Measurements from ENCODE around the gene CORO2B. TPM values are rescaled to one million over a fixed set of nuclear protein-coding genes. Genes with fewer than 3 reads are reported as not detected.
A peak's percentile ranks its signal among the peaks of the same experiment; 100 is the strongest.

The CORO2B gene
- total RNA-seq, 1 donor from 2014 or later: 1.1 TPM

DNA sequence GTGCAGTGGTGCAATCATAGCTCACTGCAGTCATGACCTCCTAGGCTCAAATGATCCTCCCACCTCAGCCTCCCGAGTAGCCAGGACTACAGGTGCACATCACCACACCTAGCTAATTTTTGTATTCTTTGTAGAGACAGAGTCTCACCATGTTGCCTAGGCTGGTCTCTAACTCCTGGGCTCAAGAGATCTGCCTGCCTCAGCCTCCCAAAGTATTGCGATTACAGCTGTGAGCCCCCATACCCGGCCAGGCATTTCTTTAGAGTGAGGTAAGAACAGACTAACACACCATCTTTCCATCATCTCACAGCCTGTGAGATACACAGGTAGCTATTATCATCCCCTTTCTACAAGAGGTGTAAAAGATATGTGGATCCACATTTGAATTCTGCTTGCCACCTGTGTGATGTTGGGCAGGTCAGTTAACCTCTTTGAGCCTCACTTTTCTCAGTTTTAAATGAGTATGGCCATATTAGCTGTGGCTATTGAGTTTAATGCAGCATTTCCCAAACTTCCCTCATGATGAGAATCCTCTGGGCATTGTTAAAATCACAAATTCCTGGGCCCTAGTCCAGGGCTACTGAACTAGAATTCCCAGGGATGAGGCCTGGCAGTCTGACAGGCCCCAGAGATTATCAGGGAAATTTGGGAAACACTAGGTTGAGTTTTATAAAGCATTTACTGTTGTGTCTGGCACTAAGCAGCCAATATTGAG, 195.9 kb downstream of the CORO2B start:
- H3K27me3 Mint-ChIP-seq (ENCODE audit: low read depth): no peaks in the 10 kb centered on the region
- no peak for DNase-seq (ENCODE audit: low spot score in 2 of 2, unreplicated experiment in 2 of 2)
- H3K27ac Mint-ChIP-seq: no peak overlapping the region
- TF ChIP-seq, protein P1, sequence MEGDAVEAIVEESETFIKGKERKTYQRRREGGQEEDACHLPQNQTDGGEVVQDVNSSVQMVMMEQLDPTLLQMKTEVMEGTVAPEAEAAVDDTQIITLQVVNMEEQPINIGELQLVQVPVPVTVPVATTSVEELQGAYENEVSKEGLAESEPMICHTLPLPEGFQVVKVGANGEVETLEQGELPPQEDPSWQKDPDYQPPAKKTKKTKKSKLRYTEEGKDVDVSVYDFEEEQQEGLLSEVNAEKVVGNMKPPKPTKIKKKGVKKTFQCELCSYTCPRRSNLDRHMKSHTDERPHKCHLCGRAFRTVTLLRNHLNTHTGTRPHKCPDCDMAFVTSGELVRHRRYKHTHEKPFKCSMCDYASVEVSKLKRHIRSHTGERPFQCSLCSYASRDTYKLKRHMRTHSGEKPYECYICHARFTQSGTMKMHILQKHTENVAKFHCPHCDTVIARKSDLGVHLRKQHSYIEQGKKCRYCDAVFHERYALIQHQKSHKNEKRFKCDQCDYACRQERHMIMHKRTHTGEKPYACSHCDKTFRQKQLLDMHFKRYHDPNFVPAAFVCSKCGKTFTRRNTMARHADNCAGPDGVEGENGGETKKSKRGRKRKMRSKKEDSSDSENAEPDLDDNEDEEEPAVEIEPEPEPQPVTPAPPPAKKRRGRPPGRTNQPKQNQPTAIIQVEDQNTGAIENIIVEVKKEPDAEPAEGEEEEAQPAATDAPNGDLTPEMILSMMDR (IDR thresholded peaks at IDR 0.05; ENCODE audit: unreplicated experiment): no peak
- H3K4me3 Mint-ChIP-seq: no peak overlapping the region
- H3K36me3 Mint-ChIP-seq: peaks cover 8% of the 10 kb centered on the region
- no peaks in the 10 kb centered on the region for H3K9me3 Mint-ChIP-seq
- no peaks in the 10 kb centered on the region for H3K4me1 Mint-ChIP-seq

DNA sequence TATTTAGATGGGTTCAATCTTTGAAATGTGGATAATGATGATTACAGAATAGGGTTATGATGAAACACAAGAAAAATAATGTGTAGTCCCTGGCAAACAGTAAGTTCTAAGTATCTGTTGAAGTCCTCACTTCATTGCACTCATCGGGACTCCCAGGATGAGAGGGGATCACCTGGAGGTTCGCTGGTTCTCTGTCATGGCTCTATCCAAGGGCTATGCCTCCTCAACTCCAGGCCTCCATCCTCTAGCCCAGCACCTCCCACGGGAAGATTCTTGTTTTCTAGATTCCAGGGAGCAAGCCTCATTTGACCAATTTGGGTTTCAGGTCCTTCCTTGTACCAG, 196.4 kb downstream of the CORO2B start:
- no peaks in the 10 kb centered on the region for H3K4me1 Mint-ChIP-seq
- no peaks in the 10 kb centered on the region for H3K9me3 Mint-ChIP-seq
- H3K27ac Mint-ChIP-seq: no peak overlapping the region
- H3K36me3 Mint-ChIP-seq: peaks cover 11% of the 10 kb centered on the region
- no peak for DNase-seq (ENCODE audit: low spot score in 2 of 2, unreplicated experiment in 2 of 2)
- no peak overlapping the region for H3K4me3 Mint-ChIP-seq
- TF ChIP-seq, protein P1 (IDR thresholded peaks at IDR 0.05; ENCODE audit: unreplicated experiment): no peak
- no peaks in the 10 kb centered on the region for H3K27me3 Mint-ChIP-seq (ENCODE audit: low read depth)

DNA sequence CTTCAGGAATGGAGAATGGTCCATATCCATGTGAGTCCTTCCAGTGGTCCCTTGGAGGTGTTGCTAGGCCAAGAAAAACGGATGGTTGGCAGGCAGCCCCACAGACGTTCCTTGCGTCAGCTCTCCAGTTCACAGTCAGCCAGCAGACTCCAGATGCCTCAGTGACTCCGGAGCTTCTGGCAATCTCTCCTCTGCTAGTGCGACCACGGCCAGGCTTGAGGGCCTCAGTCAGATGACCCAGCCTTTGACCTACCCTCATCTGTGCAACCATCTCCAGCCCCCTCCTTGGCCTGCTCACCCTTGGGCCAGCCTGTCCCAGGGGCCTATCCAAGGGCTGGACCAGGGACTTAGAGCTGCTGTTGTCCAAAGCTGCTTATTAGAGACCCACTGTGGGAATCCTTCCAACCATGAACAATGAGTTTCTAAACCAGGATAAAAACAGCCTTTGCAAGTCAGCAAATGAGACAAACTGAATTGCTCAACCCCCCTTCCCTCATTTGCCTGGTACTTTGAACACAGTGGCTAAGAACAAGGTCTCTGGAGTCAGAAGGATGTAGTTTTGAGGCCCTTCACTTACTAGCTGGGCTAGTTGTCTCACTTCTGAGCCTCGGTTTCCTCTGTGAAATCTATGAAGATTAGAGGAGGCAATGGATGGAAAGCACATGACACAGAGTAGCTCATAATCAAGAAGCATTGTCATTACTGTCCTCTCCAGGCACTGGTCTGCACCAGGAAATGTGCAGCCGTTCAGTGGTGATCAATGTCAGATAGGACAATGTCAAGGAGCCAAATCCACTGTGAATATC, 197.1 kb downstream of the CORO2B start:
- Mint-ChIP-seq H3K9me3 (no peaks in the 10 kb centered on the region), H3K4me3 (no peak overlapping the region), H3K27me3 (ENCODE audit: low read depth) (no peaks in the 10 kb centered on the region), H3K36me3 (peaks cover 13% of the 10 kb centered on the region), H3K4me1 (no peaks in the 10 kb centered on the region), H3K27ac (peak overlapping the region; percentile 25)
- no peak for DNase-seq (ENCODE audit: low spot score in 2 of 2, unreplicated experiment in 2 of 2)
- TF ChIP-seq, protein P1 (IDR thresholded peaks at IDR 0.05; ENCODE audit: unreplicated experiment): no peak

DNA sequence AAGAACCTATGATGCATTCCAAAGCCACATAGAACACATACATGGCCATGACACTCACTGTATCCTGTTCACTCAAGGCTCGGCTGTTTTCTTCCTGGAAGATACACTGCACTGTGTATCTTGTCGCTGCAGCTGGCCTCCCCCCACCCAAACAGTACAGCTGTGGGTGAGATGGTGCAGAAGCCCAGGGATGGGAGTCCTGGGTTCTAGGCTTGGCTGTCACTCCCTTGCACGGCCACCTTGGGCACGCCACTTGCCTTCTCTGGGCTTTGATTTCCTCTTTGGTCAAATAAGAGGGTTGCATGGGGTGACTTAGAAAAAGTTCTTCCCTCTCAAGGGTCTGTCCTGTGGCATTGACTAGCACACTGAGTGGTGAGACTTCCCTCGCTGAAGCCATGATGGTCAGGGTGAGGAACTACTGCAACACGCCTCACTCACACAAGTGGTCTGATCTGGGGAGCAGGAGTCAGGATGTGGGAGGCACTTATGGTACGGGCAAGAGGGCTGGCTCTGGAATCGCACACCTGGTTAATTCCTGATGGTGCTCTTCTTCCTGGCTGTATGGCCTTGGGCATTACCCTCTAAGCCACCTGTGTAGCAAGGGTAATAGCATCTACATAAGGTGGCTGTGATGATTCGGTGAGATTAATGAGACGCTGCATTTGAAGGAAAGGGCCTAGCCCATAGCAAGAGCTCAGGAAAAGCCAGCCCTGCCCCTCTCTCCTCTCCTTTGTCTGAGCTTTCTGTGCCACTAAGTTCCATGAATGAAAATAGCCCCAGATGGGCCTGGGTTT, 197.9 kb downstream of the CORO2B start:
- no peaks in the 10 kb centered on the region for H3K9me3 Mint-ChIP-seq
- H3K4me3 Mint-ChIP-seq: no peak overlapping the region
- TF ChIP-seq, protein P1 (IDR thresholded peaks at IDR 0.05; ENCODE audit: unreplicated experiment): no peak
- H3K36me3 Mint-ChIP-seq: peaks cover 13% of the 10 kb centered on the region
- no peak overlapping the region for H3K27ac Mint-ChIP-seq
- no peak for DNase-seq (ENCODE audit: low spot score in 2 of 2, unreplicated experiment in 2 of 2)
- no peaks in the 10 kb centered on the region for H3K27me3 Mint-ChIP-seq (ENCODE audit: low read depth)
- no peaks in the 10 kb centered on the region for H3K4me1 Mint-ChIP-seq

Other genes starting within 250 kb of the CORO2B start
- 2.3 to 3.5 TPM (median 2.7 TPM) in 3 replicates for gene ITGA11, start 146.8 kb upstream of the CORO2B start, total RNA-seq
- gene ANP32A, start 241.9 kb downstream of the CORO2B start, total RNA-seq: 179 to 188 TPM (median 183 TPM) in 3 replicates

Measured in mesothelial cell of epicardium (in vitro differentiated cells).